GM23248 (cell line): ENCODE measurements around the gene LDLRAD2. TPM values are rescaled to one million over a fixed set of nuclear protein-coding genes. Genes with fewer than 3 reads are reported as not detected.
"Not testable (repeated sequence)": the region's sequence is repeated elsewhere in the genome, so short reads cannot be mapped to it uniquely, and the experiment has no call there.

Experiments used
- DNase-seq: peaks from one replicate; pipeline ENCODE4 v3.0.0-alpha.2; 2015
- H2AFZ ChIP-seq: fragments of 200-600 bp; sonication (generic); 2 replicates; pipeline ENCODE4 v1.6.1; 2016; ENCODE audit warnings: antibody characterized with exemption
- H3F3A ChIP-seq: fragments of 200-600 bp; sonication (generic); 2 replicates; pipeline ENCODE4 v1.6.1; 2016; ENCODE audit warnings: mild to moderate bottlenecking, antibody characterized with exemption, mixed run types; ENCODE audit not compliant: insufficient read depth
- H3K27ac ChIP-seq: fragments of 200-600 bp; sonication (generic); 2 replicates; pipeline ENCODE4 v1.5.1; 2016; ENCODE audit warnings: mild to moderate bottlenecking
- H3K27me3 ChIP-seq: fragments of 200-600 bp; sonication (generic); replicated peaks from 2 replicates; pipeline ENCODE4 v1.6.1; 2016; ENCODE audit warnings: mild to moderate bottlenecking; ENCODE audit not compliant: insufficient read depth
- H3K36me3 ChIP-seq: fragments of 200-600 bp; sonication (generic); 2 replicates; pipeline ENCODE4 v1.6.1; 2016; ENCODE audit warnings: low read depth, mild to moderate bottlenecking
- H3K4me1 ChIP-seq: fragments of 200-600 bp; sonication (generic); 2 replicates; pipeline ENCODE4 v1.6.1; 2016; ENCODE audit warnings: mild to moderate bottlenecking; ENCODE audit not compliant: insufficient read depth
- H3K4me2 ChIP-seq: fragments of 200-600 bp; sonication (generic); one replicate; pipeline ENCODE4 v1.6.1; 2016; ENCODE audit warnings: mild to moderate bottlenecking; ENCODE audit not compliant: unreplicated experiment
- H3K4me3 ChIP-seq: fragments of 200-600 bp; sonication (generic); 2 replicates; pipeline ENCODE4 v1.5.1; 2016; ENCODE audit warnings: mild to moderate bottlenecking
- H3K79me2 ChIP-seq: fragments of 200-600 bp; sonication (generic); 2 replicates; pipeline ENCODE4 v1.6.1; 2016; ENCODE audit warnings: mild to moderate bottlenecking; ENCODE audit not compliant: insufficient read depth
- H3K9ac ChIP-seq: fragments of 200-600 bp; sonication (generic); 2 replicates; pipeline ENCODE4 v1.6.1; 2016; ENCODE audit warnings: mild to moderate bottlenecking
- H3K9me2 ChIP-seq: fragments of 200-600 bp; sonication (generic); 2 replicates; pipeline ENCODE4 v1.6.1; 2016; ENCODE audit warnings: mixed run types, mild to moderate bottlenecking, moderate library complexity; ENCODE audit not compliant: insufficient read depth
- H3K9me3 ChIP-seq: fragments of 200-600 bp; sonication (generic); one replicate; pipeline ENCODE4 v1.6.1; 2017; ENCODE audit warnings: low read depth
- H4K20me1 ChIP-seq: fragments of 200-600 bp; sonication (generic); 2 replicates; pipeline ENCODE4 v1.6.0; 2016; ENCODE audit not compliant: insufficient read depth
- EZH2 ChIP-seq: fragments of 200-600 bp; sonication (generic); IDR thresholded peaks from 2 replicates; pipeline ENCODE4 v1.6.1; 2018; ENCODE audit warnings: antibody characterized with exemption, mild to moderate bottlenecking; ENCODE audit not compliant: insufficient read depth, poor library complexity, severe bottlenecking
- EZH2phosphoT487 ChIP-seq: fragments of 200-600 bp; sonication (generic); IDR thresholded peaks from 2 replicates; pipeline ENCODE4 v1.6.1; 2018; ENCODE audit warnings: antibody characterized with exemption, moderate library complexity, mild to moderate bottlenecking, low read depth; ENCODE audit not compliant: insufficient read depth
- WGBS, 2 experiments: methylation state at CpG; one replicate each; pipeline ENCODE4 v1.1.6; 2015 to 2017; ENCODE audit warnings: low lambda C conversion rate in 2 of 2, low coverage in 1 of 2; ENCODE audit errors: missing lambda C conversion rate in 2 of 2; 5-methylcytosine and 5-hydroxymethylcytosine counted together
- in situ Hi-C: fragments of 300-500 bp; cut with MboI; formaldehyde crosslinking; loops from 2 replicates; pipeline ENCODE4 v1.15.0; 2020
- polyA plus RNA-seq: library from polyadenylated mRNA; unstranded; fragments of >200 nt; fragmentation: Nextera tagmentation; extraction: Ambion mirVana; gene quantifications from 2 replicates; pipeline ENCODE4 v1.2.1, GENCODE V29; 2016
- total RNA-seq: library from RNA; depleted of rRNA; stranded (reverse); fragments of >200 nt; shearing (Covaris generic); gene quantifications from 2 replicates; pipeline ENCODE4 v1.2.3, GENCODE V29; 2014

LDLRAD2 gene
- total and polyA plus RNA-seq, 2 experiments from 2014 or later: 8.5 TPM; not detected in 1

DNA sequence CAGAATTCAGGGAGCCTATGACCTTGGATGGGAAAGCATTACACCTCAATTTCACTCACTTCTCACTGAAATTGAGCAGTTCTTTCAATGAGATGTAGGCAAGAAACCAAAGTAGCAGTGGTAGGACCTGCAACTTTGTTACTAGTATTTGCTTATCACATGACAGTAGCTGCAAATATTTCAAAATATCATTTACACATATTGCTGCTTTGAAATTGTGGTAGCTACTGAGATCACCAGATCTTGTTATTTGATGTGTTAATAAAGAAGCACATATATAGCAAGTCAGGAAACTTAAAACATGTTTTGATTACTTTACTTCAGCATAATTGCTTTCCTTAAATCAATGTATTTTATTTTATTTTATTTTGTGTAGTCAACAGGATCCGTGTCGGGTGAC lies 12.9 kb downstream of the LDLRAD2 start:
- no peak overlapping the region for H3K9ac ChIP-seq
- no peak overlapping the region for H3K27ac ChIP-seq
- no peak for TF ChIP-seq EZH2
- no peak for TF ChIP-seq EZH2phosphoT487
- 100% methylated on average over 2 of the region's 2 CpGs for WGBS, 2 experiments
- H4K20me1 ChIP-seq: no peaks in the 10 kb centered on the region
- H3K9me2 ChIP-seq: no peaks in the 10 kb centered on the region
- no peaks in the 10 kb centered on the region for H3K9me3 ChIP-seq
- peaks cover 29% of the 10 kb centered on the region for H3F3A ChIP-seq
- H3K27me3 ChIP-seq: no peaks in the 10 kb centered on the region
- H3K4me2 ChIP-seq: no peak overlapping the region
- peaks cover 5% of the 10 kb centered on the region; the same call in 1 of the 2 replicates for H3K79me2 ChIP-seq
- no peak for DNase-seq
- H3K4me3 ChIP-seq: no peak overlapping the region
- H3K36me3 ChIP-seq: peaks cover 65% of the 10 kb centered on the region
- H3K4me1 ChIP-seq: no peaks in the 10 kb centered on the region
- H2AFZ ChIP-seq: no peak overlapping the region
- in situ Hi-C loops: no loop called here

DNA sequence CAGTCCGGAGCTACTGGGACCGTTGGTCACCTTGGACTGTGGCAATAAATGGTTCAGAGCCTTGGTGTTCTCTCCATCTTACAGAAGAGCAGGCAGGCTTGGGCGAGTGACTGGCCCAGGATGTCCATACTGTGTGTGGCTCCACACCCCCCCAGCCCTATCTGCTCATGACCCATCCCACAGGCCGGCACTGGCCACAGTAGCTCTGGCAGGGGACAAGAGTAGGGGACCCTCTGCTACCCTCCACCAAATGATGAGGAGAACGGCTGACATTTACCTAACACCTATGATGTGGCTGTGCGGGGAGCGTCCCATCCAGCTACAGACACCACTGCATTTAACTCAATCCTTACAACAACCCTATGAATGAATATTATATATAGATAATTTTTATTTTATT lies 13.3 kb downstream of the LDLRAD2 start:
- H3K4me1 ChIP-seq: no peaks in the 10 kb centered on the region
- no peak overlapping the region for H2AFZ ChIP-seq
- peaks cover 27% of the 10 kb centered on the region for H3F3A ChIP-seq
- DNase-seq: no peak
- in situ Hi-C loops: no loop called here
- H3K9me3 ChIP-seq: no peaks in the 10 kb centered on the region
- no peaks in the 10 kb centered on the region for H3K27me3 ChIP-seq
- no peak overlapping the region for H3K27ac ChIP-seq
- peaks cover 5% of the 10 kb centered on the region; the same call in 1 of the 2 replicates for H3K79me2 ChIP-seq
- no peak overlapping the region for H3K4me3 ChIP-seq
- 93% methylated on average over 7 of the region's 7 CpGs for WGBS, 2 experiments
- TF ChIP-seq EZH2: no peak
- no peak for TF ChIP-seq EZH2phosphoT487
- H3K9ac ChIP-seq: no peak overlapping the region
- H3K36me3 ChIP-seq: peaks cover 64% of the 10 kb centered on the region
- H3K9me2 ChIP-seq: no peaks in the 10 kb centered on the region
- no peak overlapping the region for H3K4me2 ChIP-seq
- H4K20me1 ChIP-seq: no peaks in the 10 kb centered on the region

DNA sequence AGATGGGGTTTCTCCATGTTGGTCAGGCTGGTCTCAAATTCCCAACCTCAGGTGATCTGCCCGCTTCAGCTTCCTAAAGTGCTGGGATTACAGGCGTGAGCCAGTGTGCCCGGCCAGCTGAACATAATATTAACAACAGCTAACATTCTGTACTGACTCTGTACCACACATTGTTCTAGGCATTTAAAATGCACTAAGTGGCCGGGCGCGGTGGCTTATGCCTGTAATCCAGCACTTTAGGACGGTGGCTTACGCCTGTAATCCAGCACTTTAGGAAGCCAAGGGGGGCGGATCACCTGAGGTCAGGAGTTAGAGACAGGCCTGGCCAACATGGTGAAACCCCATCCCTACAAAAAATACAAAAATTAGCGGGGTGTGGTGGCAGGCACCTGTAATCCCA lies 14.6 kb downstream of the LDLRAD2 start:
- H3K4me3 ChIP-seq, H3K9ac ChIP-seq, H3K27ac ChIP-seq, H3K4me2 ChIP-seq, H3K9me2 ChIP-seq, H4K20me1 ChIP-seq, H3K27me3 ChIP-seq, H3K4me1 ChIP-seq, H3K79me2 ChIP-seq, H3K9me3 ChIP-seq, H2AFZ ChIP-seq, DNase-seq, in situ Hi-C loops: not testable (repeated sequence)
- peaks cover 51% of the 10 kb centered on the region for H3K36me3 ChIP-seq
- peaks cover 14% of the 10 kb centered on the region for H3F3A ChIP-seq
- 95 to 97% methylated on average over 10 of the region's 10 CpGs for WGBS, 2 experiments

DNA sequence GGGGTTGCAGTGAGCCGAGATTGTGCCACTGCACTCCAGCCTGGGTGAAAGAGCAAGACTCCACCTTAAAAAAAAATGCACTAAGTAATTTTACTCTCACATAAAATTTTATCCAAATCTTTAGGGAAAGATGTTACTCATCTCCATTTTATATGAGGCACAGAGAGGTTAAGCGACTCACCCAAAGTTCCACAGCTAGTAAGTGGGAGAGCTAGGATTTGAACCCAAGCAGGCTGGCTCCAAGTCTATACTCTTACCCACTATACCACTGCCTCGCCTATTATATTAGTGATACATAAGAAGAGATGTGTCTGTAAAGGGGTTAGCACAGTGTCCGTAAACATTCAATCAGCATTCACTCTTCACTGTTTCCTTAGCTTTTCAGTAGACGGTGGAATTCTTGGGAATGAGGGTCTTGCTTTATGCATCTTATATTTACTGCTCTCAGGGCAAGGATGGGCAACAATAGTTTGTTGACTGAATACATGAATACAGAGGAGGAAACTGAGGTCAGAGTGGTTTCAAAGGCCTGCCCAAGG lies 15.1 kb downstream of the LDLRAD2 start:
- TF ChIP-seq EZH2phosphoT487 (no peak), EZH2 (no peak)
- peaks cover 9% of the 10 kb centered on the region for H3F3A ChIP-seq
- H3K9me3 ChIP-seq: no peaks in the 10 kb centered on the region
- H3K36me3 ChIP-seq: peaks cover 48% of the 10 kb centered on the region
- H2AFZ ChIP-seq: no peak overlapping the region
- DNase-seq: no peak
- no peaks in the 10 kb centered on the region for H3K4me1 ChIP-seq
- H3K27ac ChIP-seq: no peak overlapping the region
- H3K4me2 ChIP-seq: no peak overlapping the region
- H3K79me2 ChIP-seq: peaks cover 5% of the 10 kb centered on the region; the same call in 1 of the 2 replicates
- H3K27me3 ChIP-seq: no peaks in the 10 kb centered on the region
- H3K4me3 ChIP-seq: no peak overlapping the region
- no peak overlapping the region for H3K9ac ChIP-seq
- in situ Hi-C loops: no loop called here
- 99% methylated on average over 5 of the region's 5 CpGs for WGBS, 2 experiments
- no peaks in the 10 kb centered on the region for H4K20me1 ChIP-seq
- no peaks in the 10 kb centered on the region for H3K9me2 ChIP-seq

GRCh38 chr1:21828075-21828474 lies 16.0 kb downstream of the LDLRAD2 start:
- Histone ChIP-seq H3K4me3 (no peak overlapping the region), H3K9ac (no peak overlapping the region), H3K9me2 (no peaks in the 10 kb centered on the region), H2AFZ (no peak overlapping the region), H3K9me3 (no peaks in the 10 kb centered on the region), H3K79me2 (peaks cover 5% of the 10 kb centered on the region; the same call in 1 of the 2 replicates), H3K27me3 (no peaks in the 10 kb centered on the region), H4K20me1 (no peaks in the 10 kb centered on the region), H3K4me2 (no peak overlapping the region), H3K4me1 (no peaks in the 10 kb centered on the region), H3K27ac (no peak overlapping the region), H3F3A (peaks cover 9% of the 10 kb centered on the region), H3K36me3 (peaks cover 47% of the 10 kb centered on the region)
- no peak for TF ChIP-seq EZH2phosphoT487
- no peak for TF ChIP-seq EZH2
- no peak for DNase-seq
- in situ Hi-C loops: no loop called here
- WGBS, 2 experiments: 90 to 91% methylated on average over 7 to 13 of the region's 13 CpGs
